CD1c-positive myeloid dendritic cell (primary cell): ENCODE data around the gene MAP7.
"Not testable (repeated sequence)": the region's sequence is repeated elsewhere in the genome, so short reads cannot be mapped to it uniquely, and the experiment has no call there.

Experiments
- DNase-seq: peaks from one replicate; pipeline ENCODE4 v3.0.0-alpha.2; 2016; ENCODE audit errors: extremely low spot score

The MAP7 gene

DNA sequence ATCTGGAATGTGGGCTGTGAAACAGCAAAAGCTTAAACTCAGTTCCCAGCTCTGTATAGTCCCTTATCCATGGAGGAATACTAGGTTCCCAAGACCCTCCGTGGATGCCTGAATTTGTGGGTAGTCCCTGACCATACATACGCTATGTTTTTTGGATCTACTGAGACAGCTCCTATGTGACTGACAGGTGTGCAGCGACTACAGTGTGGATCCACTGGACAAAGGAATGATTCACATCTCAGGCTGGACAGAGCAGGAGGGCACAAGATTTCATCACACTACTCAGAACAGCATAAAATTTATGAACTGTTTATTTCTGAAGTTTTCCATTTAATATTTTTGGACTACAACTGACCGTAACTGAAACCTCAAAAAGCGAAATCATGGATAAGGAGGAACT is 125.3 kb downstream of the MAP7 start:
- no peak for DNase-seq

DNA sequence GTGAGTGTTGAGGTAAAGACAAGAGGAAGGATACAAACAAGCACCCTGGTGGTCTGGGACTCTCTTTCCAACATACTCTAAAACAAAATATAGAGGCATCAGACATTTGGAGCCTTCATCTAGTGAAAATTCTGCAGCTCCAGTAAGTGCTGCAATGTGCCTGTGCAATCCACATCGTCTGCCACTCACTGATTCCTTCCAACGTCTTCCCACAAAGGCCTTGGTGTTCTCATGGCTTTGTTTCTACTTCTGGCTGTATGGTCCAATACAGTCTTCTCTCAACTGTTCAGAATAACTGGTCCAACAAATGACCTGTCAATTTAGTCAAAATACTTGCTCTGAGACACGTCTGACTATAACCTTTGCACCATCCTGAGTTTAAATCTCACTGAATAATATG is 125.8 kb downstream of the MAP7 start:
- DNase-seq: no peak

DNA sequence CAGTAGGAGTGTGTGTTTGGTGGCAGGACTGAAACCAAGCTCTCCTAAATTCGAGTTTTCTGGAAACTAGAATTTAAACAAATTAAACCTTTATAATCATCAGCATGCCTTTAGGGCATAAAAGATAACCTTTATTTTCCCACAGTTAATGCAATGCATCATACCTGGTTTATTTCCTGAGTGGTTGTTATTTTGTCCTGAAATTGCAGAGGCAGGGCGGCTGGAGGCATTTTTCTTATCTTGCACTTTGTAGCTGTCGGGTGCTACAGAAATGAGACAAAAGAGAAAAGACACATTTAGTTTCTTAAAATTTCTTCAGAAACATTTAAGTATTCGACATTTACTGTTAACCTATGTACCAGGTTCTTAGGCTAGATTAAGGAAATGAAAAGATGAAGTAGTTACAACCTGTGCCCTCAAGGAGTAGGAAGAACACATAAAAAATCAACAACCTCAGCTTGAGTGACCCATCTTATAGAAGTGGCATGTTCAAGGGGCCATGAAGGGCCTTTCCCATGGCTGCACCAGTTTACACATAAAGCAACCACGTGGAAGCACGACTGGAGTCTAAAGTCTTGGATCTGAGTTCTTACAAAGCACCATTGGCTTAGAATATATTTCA is 128.6 kb downstream of the MAP7 start:
- no peak for DNase-seq

DNA sequence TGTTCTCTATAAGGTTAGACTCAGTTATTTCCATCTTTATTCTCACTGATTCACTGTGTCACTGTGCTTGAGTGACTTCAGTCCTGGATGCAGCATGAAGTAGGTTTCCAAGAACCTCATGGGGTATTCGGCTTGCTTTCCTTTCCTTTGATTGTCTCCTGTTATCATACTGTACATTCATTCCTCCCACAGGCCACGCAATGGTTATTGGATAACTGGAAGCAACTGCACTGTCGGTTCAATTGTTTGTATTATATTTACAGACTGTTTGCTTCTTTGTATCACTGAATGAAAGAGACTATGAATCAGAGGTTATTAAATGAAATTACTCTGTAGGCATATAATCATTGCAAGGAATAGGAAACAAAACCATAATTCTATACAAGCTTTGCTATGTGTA is 129.4 kb downstream of the MAP7 start:
- no peak for DNase-seq

DNA sequence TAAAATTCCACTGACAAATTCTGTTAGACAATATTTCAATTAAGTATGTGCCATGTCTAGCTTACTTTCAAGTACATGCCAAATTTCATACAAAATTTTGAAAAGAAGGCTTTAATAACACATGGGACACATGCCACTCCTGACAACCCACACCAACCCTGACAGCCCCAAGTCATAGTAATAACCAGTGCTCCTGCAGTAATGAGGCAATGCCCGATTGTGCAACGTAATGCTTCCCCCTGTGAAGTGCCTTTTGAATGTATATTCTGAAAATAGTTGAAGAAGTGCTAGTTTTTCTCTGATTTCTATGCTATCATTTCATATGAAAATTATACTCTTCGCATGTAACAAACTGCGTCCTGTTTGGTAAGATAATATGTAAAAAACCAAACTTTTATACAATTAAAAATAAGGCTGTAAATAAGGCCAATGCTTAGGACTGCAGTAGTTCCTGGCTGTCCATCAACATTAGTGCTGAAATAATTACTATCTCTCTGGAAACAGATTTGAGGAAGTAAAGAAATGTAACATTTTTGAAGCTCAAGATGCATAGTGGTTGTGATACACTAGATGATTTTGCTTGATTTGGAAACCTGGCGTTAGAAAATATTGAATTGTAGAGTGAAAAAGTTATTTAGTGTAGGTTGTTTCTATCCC is 134.7 kb downstream of the MAP7 start:
- DNase-seq: peak; percentile 82

DNA sequence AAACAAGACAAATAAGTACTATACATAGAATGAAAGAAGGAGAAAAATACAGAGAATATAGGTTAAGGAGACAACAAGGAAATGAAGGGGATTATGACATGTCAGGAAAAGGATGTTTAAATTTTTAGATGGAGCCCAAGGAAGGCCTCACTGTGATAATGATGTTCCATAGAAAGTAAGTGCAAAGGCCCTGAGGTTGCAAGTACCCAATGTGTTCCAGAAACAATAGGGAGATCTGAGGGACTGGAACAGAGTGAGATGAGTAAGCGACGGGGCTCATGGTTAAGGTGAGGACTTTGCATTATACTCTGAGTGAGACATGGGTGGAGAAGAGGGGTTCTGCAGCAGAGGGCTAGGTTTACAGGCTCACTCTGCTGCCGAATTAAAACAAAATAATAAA is 137.8 kb downstream of the MAP7 start:
- no peak for DNase-seq

DNA sequence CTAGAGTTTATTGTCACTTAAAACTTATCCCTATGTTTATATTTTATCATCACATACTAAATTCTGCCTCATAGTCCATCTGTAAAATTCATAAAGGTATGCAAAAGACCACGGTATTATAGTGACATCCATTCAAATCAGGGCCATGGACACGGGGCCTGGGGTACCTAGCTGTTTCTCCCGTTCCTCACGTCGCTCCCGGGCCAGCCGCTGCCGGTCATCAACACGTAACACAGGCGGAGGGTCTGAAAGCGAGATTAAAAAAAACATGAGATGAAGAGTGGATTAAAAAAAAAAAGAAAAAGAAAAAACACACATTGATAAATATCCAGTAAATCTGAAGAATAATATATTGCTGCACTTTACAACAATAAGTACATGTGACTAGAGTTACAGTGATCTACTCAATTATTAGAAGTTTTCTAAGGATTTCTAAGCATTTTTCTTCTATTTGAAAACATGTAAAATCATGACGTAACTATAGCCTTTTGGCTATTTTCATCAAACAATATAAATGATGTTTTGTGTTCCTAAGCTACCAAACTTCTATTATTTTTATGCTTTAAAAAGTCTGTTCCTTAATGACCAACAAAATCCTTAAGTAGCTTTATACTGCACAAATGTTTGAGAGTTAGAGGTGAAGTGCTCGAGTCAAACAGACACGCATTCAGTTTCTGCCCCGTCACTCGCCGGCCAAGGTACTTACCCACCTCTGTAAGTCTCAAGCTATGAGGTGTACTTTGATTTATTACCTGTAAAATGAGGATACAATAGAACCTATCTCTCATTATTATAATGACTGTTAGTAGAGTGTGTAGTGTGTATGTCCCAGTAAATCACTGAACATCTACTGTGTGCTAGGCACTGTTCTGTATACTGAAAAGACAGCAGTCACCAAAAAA is 138.5 kb downstream of the MAP7 start:
- DNase-seq: no peak

DNA sequence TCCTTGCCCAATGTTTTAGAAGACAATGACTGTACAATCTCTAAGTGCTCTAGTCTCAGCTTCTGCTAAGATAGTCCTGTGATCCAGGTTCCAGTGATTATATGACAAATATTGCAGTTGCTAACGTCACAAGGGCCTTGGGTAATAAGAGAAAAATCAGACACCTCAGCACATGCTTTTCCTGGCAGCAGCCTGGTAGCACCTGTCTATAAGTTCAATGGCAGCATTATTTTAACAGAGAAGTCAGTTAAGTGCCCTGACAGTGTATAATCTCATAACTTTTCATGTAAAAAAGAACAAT is 139.2 kb downstream of the MAP7 start:
- no peak for DNase-seq

DNA sequence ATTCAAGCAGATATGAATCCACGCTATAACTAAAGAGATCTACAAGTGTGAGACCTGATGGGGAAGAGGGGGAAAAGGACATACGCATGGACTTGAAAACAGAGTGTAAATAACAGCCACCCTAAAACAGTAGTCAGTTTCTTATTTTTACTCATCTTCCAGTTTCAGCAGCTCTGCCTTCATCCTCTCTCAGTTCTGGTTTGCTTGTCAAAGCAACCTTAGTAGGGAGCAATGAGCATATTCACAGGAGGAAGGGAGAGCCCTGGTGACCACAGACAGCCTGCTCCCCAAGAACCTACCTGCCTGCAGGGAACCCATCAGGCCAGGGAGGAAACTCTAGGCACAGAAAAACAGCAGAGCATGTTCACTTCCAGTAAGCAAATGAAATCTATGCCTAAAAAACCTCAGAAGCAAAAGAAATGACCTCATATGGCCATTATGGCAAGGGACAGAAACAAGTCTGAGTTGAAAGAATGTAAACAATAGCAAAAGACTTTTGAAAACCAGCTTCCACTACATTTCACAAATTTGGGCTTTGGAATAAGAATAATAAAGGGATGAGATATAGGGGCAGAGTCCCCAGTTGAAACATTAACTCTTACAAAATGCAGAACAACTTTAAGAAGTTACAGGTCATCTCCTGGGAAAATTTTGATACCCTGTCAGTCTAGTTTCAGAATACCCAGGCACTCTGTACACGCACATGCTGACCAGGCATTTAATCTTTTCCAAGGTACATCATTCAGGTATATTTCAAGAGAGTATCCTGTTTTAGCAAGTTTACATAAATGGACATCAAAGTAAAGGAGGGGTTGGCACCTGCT is 139.8 kb downstream of the MAP7 start:
- DNase-seq: no peak

DNA sequence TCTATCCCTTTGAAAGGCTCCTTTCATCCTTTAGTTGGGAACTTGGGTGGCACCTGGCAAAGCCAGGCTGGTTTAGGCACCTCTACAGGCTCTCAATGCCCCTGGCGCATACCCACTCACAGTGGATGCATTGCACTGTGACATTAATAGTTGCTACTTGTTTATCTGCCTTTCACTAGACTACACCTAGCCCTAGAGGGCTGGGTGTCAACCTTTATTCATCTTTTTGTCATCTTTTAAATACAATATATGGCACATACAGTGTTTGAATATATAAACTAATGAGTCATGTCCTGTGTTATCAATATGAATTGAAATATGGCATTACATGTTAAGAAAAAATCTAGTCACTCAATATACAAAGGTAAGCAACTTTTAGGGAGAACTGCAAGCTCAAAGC is 140.6 kb downstream of the MAP7 start:
- no peak for DNase-seq

DNA sequence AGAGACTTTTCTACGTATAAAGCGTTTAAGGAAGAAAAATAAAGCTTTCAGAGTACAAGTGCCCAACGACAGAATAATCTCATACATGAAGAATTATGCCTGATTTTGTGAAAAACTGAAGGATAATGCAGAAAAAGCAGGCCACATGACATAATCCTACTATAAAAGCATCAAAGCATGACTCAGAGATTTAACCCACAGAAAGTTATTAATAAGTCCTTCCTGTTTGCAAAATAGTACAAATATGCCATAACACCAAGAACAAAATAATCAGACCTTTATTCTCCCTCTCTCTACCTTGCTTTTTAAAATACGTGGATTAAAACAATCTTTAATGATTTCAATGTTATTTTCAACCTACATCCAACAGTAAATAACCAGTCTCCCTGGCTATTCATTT is 142.0 kb downstream of the MAP7 start:
- DNase-seq: peak; percentile 24

DNA sequence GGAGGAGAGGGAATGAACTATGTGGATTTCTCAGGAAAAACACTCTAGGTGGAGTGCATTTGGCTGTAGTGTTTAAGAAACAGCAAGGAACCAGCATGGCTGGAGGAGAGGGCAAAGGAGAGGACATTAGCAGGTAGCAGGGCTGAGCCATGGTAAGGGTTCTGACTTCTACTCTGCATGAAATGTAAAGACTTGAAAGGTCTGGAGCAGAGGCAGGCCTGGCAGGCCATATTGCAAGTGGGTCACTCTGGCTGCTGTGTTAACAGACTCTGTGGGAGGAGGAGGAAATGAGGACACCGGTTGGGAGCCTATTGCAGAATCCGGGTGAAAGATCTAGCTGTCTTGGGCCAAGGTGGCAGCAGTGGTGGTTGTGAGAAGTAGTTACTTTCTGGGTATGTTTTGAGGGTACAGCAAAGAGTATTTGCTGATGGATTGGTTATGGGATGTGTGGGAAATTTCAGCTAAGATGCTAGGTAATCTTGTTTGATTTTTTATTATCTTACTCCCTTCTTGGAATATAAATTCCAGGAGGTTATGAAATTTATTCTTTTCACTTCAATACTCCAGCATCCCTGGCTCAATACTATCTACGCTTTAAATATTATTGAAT is 144.7 kb downstream of the MAP7 start:
- DNase-seq: peak; percentile 62

DNA sequence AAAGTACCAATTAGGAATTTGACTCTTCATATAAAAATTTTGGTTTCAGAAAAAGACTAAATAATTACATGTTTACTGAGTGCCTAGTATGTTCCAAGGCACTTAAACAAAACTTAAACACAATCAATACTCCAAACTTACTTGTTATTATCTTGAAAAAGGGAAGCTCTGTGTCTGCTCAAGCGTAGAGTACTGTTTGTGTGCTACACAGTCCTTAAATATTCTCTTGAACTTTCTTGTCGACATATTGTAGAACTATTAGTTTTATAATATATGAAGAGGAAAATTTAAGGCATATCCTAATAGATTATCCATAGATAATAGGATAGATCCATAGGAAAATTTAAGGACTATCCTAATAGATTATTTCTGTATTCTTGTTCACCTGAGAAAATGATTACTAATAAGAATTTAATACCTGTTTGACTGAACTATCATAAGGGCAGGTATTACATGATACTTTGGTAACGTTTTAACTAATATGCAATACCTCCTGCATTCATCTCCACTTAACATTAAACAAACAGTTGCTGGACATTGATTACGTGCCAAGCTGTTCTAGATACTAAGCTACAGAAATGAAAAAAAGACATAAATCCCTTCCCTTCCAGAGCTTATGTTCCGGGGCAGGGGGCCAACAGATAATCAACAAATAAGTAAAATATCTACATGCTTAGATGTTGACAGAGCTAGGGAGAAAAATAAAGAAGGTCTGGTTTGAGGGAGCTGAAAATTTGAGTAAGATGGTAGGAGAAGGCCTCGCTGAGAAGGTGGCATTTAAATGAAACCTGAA is 145.4 kb downstream of the MAP7 start:
- DNase-seq: no peak

DNA sequence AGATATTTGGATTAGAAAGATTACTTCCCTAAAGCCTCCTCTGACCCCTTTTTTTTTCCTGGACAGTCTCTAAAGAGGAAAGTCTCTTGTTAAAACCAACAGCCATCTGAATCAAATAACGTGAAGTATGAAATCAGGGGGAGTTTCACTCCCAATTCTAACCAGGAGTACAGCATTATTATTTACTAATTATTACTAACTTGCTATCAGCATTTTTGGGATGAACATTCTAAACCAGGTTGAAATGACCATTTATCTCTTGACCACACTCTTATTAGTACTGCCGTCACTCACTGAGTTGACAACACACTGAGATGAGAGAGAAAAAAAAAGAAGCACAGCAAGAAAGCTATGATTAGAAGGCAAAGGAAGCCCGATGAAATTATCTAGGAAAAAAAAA is 146.2 kb downstream of the MAP7 start:
- DNase-seq: no peak

DNA sequence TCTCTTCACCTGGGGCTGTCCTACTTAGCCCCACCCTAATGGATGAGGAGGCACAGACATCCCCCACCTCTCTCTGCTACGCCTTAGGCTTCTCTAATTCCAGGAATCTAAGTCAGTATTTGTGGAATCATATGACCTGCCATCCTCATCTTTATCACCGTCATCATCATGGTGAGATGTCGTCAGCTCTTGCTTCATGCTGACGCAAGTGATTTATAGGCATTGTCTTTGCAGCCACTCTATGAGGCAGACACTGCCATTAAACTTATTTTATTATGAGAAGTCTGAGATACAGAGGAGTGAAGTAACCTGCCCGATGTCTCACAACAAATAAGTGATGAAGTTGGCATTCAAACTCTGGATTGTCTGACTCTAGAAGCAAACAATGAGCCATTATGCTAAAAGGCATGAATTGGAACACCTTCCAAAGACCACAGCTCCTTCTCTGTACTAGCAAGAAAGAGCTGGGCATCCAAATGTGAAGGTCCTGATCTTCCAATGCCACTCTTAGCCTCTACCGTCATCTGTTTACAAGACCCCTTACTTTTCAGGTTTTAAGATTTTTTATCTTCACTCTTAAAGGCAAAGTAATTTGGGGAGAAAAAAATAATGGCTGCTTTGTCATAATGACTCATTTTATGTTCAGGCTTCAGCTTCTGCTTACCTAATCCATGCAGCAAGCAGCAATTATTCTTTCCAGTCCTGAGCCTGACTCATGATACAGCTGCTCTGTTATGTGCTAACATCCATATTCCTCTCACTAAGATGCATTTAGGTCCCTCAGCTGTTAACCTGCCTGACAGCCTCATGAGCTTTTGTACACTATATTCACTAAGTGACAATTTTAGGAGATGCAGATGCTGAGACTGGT is 146.9 kb downstream of the MAP7 start:
- DNase-seq: peak; percentile 48

DNA sequence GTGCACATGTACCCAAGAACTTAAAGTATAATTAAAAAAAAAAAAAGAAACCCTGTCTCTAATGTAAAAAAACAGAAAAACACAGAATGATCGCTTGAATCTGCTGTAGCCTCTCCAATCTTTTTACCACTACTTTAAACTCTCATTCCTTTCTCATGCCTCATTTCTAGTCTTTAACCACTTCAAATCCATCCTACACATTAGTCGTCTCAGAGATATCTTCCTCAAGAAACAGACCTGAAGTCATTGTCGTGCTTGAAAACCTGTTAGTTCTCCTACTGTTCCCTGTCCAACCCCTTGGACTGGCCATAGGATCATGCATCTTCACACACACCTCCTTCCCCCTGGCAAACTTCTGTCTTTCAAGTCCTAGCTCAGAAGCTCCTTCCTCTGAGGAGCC is 148.5 kb downstream of the MAP7 start:
- no peak for DNase-seq

DNA sequence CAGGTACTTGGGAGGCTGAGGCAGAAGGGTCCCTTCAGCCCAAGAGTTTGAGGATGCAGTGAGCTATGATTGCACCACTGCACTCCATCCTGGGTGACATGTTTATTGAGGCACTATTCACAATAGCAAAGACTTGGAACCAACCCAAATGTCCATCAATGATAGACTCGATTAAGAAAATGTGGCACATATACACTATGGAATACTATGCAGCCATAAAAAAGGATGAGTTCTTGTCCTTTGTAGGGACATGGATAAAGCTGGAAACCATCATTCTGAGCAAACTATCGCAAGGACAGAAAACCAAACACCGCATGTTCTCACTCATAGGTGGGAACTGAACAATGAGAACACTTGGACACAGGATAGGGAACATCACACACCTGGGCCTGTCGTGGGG is 149.0 kb downstream of the MAP7 start:
- DNase-seq: not testable (repeated sequence)

DNA sequence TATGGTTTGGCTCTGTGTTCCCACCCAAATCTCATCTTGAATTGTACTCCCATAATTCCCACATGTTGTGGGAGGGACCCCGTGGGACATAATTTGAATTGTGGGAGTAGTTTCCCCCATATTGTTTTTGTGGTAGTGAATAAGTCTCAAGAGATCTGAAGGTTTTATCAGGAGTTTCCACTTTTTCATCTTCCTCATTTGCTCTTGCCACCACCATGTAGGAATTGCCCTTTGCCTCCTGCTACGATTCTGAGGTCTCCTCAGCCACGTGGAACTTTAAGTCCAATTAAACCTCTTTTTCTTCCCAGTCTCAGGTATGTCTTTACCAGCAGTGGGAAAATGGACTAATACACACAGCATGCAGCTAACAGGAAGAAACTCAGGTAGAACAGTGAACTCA is 151.8 kb downstream of the MAP7 start:
- DNase-seq: no peak

DNA sequence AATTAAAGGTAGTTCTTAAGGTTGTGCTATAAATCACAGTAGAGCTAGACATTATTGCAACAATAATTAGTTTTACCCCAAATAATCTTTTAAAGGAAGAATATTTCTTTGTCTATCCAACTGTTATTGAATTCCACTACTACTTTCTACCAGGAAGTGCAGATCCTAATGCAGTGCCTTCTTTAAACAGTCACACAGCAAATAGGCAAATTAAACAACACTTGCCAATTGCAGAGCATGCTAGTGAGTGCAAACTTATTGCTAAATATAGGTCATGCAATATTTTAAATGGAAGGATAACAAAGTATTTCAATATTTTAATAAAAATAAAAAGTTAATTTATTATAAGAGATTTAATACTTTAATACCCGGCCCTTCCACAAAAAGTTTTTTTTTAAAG is 153.3 kb downstream of the MAP7 start:
- no peak for DNase-seq

DNA sequence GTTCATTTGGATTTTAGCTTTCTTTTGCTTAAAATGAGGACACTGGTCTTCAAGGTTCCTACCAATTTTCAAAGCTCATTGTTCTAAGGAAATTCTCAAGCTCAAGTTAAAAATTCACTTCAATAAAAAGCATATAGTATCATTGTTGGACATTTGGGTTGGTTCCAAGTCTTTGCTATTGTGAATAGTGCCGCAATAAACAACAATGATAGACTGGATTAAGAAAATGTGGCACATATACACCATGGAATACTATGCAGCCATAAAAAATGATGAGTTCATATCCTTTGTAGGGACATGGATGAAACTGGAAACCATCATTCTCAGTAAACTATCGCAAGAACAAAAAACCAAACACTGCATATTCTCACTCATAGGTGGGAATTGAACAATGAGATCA is 159.3 kb downstream of the MAP7 start:
- DNase-seq: not testable (repeated sequence)
